ENCODE data around the gene EPC1. TPM values are rescaled to one million over a fixed set of nuclear protein-coding genes. Genes with fewer than 3 reads are reported as not detected.

Gene EPC1
- total RNA-seq, 4 donors from 2014 or later = 40.3 to 148 (median 62.2) TPM

GRCh38 chr10:32348297-32349198 is 1.6 kb upstream of the EPC1 start:
- H3K4me1 ChIP-seq = peaks cover 22 to 73% (median 46%) of the 10 kb centered on the region in 4 donors
- no peaks in the 10 kb centered on the region for H3K9me3 ChIP-seq
- H3K4me3 ChIP-seq = no peak overlapping the region
- no peaks in the 10 kb centered on the region for H3K36me3 ChIP-seq
- TF ChIP-seq CTCF (IDR thresholded peaks at IDR 0.05) (no peak), POLR2AphosphoS5 (IDR thresholded peaks at IDR 0.05) (no peak), EP300 (IDR thresholded peaks at IDR 0.05; ENCODE audit: low read depth) (no peak)
- DNase-seq = no peak
- WGBS, 2 donors (ENCODE audit: low coverage in 1 of 2) = 88 to 94% methylated on average over 6 to 18 of the region's 18 CpGs
- no peaks in the 10 kb centered on the region for H3K27me3 ChIP-seq
- intact Hi-C loops (cut with DNase I; ENCODE audit: low total_unique reads) = loop anchor here (5.0 to 10.0 kb wide), 2 partner anchors 86 to 294 kb away; partner anchors contain the start of gene KIF5B
- no peak overlapping the region for H3K27ac ChIP-seq
- in situ Hi-C loops (cut with MboI; ENCODE audit: low pct_ligation_motif_present in 1 of 4, low pct_unique_long_range_greater_than_20kb in 1 of 4, low sequenced_read_pairs in 3 of 4) = loop anchor here in 2 of 4 donors (10.0 kb wide), 2 partner anchors 94 to 294 kb away; partner anchors contain the start of gene KIF5B (in 1 of the 2)

GRCh38 chr10:32347363-32348022 is 535 bp upstream of the EPC1 start:
- WGBS, 2 donors (ENCODE audit: low coverage in 1 of 2) = 1 to 3% methylated on average over 3 to 26 of the region's 49 CpGs
- Histone ChIP-seq H3K4me1 (peaks cover 26 to 73% (median 44%) of the 10 kb centered on the region in 4 donors), H3K9me3 (no peaks in the 10 kb centered on the region), H3K4me3 (peak overlapping the region; percentile 68 to 88 (median 80)), H3K27me3 (no peaks in the 10 kb centered on the region), H3K36me3 (no peaks in the 10 kb centered on the region), H3K27ac (peak overlapping the region; percentile 95 to 100 (median 100))
- TF ChIP-seq EP300 (IDR thresholded peaks at IDR 0.05; ENCODE audit: low read depth) (no peak), POLR2AphosphoS5 (IDR thresholded peaks at IDR 0.05) (no peak), POLR2A (IDR thresholded peaks at IDR 0.05) (no peak), CTCF (IDR thresholded peaks at IDR 0.05) (no peak)
- DNase-seq = no peak
- intact Hi-C loops (cut with DNase I; ENCODE audit: low total_unique reads) = loop anchor here (5.0 to 10.0 kb wide), 2 partner anchors 85 to 293 kb away; partner anchors contain the start of gene KIF5B
- in situ Hi-C loops (cut with MboI; ENCODE audit: low pct_ligation_motif_present in 1 of 4, low pct_unique_long_range_greater_than_20kb in 1 of 4, low sequenced_read_pairs in 3 of 4) = loop anchor here in 2 of 4 donors (10.0 kb wide), 2 partner anchors 93 to 293 kb away; partner anchors contain the start of gene KIF5B (in 1 of the 2)

- Histone ChIP-seq H3K36me3 (no peaks in the 10 kb centered on the region), H3K27ac (peak overlapping the region; percentile 95 to 100 (median 100)), H3K4me3 (peak overlapping the region; percentile 68 to 89 (median 84)), H3K27me3 (no peaks in the 10 kb centered on the region), H3K9me3 (no peaks in the 10 kb centered on the region), H3K4me1 (peaks cover 33 to 75% (median 50%) of the 10 kb centered on the region in 4 donors)
- TF ChIP-seq POLR2A (IDR thresholded peaks at IDR 0.05) (no peak), POLR2AphosphoS5 (IDR thresholded peaks at IDR 0.05) (peak in 2 of 3 donors; percentile 68 to 73), CTCF (IDR thresholded peaks at IDR 0.05) (peak; percentile 91 to 98 (median 95))
- in situ Hi-C loops (cut with MboI; ENCODE audit: low pct_ligation_motif_present in 1 of 4, low pct_unique_long_range_greater_than_20kb in 1 of 4, low sequenced_read_pairs in 3 of 4) = loop anchor here in 2 of 4 donors (10.0 kb wide), 2 partner anchors 91 to 291 kb away; partner anchors contain the start of gene KIF5B (in 1 of the 2)
- peak; percentile 97 for DNase-seq
- intact Hi-C loops (cut with DNase I; ENCODE audit: low total_unique reads) = loop anchor here (5.0 to 10.0 kb wide), 2 partner anchors 84 to 291 kb away; partner anchors contain the start of gene KIF5B
- 0% methylated on average over 16 of the region's 30 CpGs; no CpG with 5 or more reads in 1 of the 2 donors for WGBS, 2 donors (ENCODE audit: low coverage in 1 of 2)
Measured at GRCh38 chr10:32346134-32346550, 816 bp downstream of the EPC1 start.
